Measurements from ENCODE around the gene EPAS1. TPM values are rescaled to one million over a fixed set of nuclear protein-coding genes. Genes with fewer than 3 reads are reported as not detected.
A peak's percentile ranks its signal among the peaks of the same experiment; 100 is the strongest.

EPAS1 gene
- total and polyA plus RNA-seq, 2 of the 13 experiments (the other 11 are each of a cell fraction or from before 2014, with no cell fraction given), result 47.1 to 182 TPM

- TF ChIP-seq ZNF883 (CRISPR knock-in tag; IDR thresholded peaks at IDR 0.05; ENCODE audit: not compliant biosample characterization) (peak; percentile 36), ELK4 (CRISPR knock-in tag; IDR thresholded peaks at IDR 0.05; ENCODE audit: borderline replicate concordance) (no peak), ZNF790 (CRISPR knock-in tag; IDR thresholded peaks at IDR 0.05; ENCODE audit: borderline replicate concordance) (no peak), SALL2 (CRISPR knock-in tag; IDR thresholded peaks at IDR 0.05) (peak; percentile 86; the same call in 1 of the 2 replicates), ZNF124 (CRISPR knock-in tag; IDR thresholded peaks at IDR 0.05) (peak; percentile 88; the same call in 1 of the 2 replicates), NCOA2 (CRISPR knock-in tag; IDR thresholded peaks at IDR 0.05) (peak; percentile 92), RNF2 (conservative IDR thresholded peaks at IDR 0.05; ENCODE audit: low read depth) (no peak), ZNF30 (CRISPR knock-in tag; IDR thresholded peaks at IDR 0.05) (no peak), RARG (CRISPR knock-in tag; IDR thresholded peaks at IDR 0.05; ENCODE audit: low read depth) (no peak; the same call in 1 of the 2 replicates), PITX1 (CRISPR knock-in tag; IDR thresholded peaks at IDR 0.05) (peak; percentile 89), ZNF607 (CRISPR knock-in tag; IDR thresholded peaks at IDR 0.05; ENCODE audit: borderline replicate concordance) (peak; percentile 87), CSRNP2 (CRISPR knock-in tag; conservative IDR thresholded peaks at IDR 0.05; ENCODE audit: low read depth) (no peak), MED13 (CRISPR knock-in tag; IDR thresholded peaks at IDR 0.05) (no peak), MYC (CRISPR knock-in tag; IDR thresholded peaks at IDR 0.05; ENCODE audit: borderline replicate concordance) (peak; percentile 68), BRF2 (CRISPR knock-in tag; IDR thresholded peaks at IDR 0.05) (no peak), SMAD9 (CRISPR knock-in tag; IDR thresholded peaks at IDR 0.05) (no peak), KDM5A (IDR thresholded peaks at IDR 0.05; ENCODE audit: borderline replicate concordance, low read length) (no peak; the same call in 1 of the 2 replicates), MIXL1 (CRISPR knock-in tag; IDR thresholded peaks at IDR 0.05) (peak; percentile 54; the same call in 1 of the 2 replicates), CREB3 (CRISPR knock-in tag; IDR thresholded peaks at IDR 0.05) (no peak), ZMYM4 (CRISPR knock-in tag; IDR thresholded peaks at IDR 0.05) (peak; percentile 99), MYPOP (CRISPR knock-in tag; IDR thresholded peaks at IDR 0.05) (peak; percentile 72; the same call in 1 of the 2 replicates)
These were observed 29.2 kb downstream of the EPAS1 start (continued) for GRCh38 chr2:46326231-46326980.
